GM21825 (cell line): ENCODE measurements around the gene TNS4.

Experiments used
- ATAC-seq: cut with Tn5 transposase; IDR thresholded peaks from one replicate; pipeline ENCODE4 v1.9.1; 2021; ENCODE audit warnings: mild to moderate bottlenecking, moderate library complexity; ENCODE audit not compliant: unreplicated experiment

TNS4 gene

DNA sequence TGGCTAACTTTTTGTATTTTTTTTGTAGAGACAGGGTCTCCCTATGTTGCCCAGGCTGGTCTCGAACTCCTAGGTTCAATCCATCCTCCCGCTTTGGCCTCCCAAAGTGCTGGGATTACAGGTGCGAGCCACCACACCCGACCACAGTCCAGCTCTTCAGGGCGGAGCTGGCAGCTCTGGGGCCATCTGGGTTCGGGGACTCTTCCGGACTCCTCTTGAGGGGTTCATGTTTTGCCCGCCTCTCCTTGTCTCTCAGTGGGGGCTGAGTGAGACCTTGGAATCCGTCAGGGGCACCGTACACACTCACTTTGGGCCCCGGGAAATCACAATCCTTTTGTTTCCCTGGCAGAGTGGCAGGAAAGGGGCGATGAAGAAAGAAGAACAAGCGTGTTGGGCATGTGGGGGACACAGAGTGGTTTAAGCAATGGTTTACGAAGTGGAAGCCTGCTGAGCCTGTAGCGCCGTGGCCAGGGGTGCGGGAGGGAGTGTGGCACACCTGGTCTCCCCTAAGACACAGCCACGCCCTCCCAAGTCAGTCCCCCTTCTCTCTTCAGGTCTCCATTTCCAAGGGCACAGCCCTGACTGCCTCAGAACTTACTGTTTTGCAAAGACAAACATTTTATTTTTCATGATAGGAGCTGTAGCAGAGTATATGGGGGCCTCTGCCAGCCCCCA, 26.1 kb downstream of the TNS4 start:
- no peak for ATAC-seq

DNA sequence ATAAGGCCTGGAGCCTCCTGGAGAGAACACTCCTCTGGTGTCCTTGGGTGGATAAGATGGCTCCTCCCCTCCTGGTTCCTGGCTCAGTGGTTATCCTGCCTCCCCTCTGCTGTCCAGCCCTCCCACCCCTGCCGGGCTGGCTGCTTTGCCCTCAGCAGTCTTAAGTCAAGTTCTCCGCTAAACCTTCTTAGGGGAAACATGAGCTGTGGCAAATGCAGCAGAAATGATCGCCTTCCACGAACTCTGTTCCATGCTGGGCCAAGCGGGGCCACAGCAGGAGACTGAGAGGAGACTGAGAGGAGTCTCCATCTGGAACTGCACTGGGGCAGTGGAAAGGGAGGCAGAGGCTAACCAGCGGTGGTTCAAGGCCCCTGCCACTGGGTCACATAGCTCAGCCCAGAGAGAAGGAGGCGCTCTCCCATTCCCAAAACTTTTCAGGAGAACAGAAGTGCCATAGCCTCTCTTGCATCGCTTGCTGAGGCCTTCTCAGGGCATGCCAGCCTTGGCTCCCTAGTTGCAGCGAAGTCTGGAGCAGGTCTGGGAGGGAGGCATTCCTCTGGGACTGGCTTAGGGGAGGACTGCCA, 26.9 kb downstream of the TNS4 start:
- ATAC-seq = no peak

DNA sequence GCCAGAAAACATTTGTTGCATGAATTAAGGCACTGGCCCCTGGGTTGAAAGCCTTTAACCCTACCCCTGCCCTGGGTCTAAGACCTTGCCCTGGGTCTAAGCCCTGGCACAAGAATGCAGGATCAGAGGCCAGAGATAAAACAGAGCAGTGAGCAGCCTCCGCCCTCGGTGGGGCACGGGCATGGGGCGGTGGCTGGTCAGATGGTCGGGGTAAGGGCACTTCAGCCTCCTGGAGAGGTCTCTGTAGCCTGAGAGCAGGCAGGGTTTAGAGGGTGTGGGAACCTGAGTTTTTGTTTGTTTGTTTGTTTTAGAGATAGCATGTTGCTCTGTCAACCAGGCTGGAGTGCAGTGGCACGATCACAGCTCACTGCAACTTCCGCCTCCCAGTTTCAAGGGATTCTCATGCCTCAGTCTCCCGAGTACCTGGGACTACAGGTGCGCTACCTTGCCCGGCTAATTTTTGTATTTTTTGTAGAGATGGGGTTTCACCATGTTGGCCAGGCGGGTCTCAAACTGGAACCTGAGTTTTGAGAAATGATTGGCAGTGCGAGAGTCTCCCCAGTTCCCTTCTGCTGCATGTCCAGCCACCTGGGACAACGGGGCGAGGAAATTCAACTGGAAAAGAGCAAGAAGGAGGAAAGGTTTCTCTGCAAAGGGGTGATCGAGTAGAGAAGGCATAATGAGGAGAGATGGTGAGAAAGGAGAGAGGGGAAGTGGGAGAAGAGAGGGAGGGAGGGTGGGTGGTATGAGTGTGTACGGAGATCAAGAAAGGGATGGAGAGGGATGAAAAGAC, 27.7 kb downstream of the TNS4 start:
- no peak for ATAC-seq

DNA sequence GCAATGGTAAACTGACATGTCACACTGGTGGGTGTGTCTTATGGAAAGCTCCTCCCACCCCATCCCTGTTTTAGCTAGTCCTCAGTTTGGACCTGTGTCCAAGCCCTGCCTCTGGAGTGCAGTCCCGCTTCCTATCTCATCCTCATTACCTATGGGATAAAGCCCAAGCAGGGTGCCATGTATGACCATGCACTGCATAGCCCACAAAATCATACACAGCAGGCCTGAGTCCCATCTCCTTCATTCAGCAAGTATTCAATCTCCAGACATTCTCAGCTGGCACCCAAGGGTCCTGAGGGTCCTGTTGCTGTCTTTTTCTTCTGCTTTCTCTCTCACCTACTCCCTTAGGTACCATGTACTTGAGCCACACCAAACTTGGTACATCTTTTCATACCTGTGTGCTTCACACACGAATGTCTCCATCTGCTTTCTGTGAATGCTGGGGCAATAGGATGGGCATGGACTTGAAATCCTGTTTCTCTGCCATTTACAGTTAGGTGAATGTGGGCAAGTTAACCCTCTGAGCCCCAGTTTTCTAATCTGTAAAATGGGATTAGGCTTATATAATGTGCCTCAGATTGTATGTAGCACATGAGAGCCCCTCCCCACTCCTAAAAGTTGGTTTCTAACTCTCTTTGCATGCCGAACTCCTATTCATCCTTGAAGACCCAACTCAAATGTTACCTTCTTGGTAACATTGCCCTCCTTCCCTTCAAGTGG, 28.5 kb downstream of the TNS4 start:
- ATAC-seq = no peak

DNA sequence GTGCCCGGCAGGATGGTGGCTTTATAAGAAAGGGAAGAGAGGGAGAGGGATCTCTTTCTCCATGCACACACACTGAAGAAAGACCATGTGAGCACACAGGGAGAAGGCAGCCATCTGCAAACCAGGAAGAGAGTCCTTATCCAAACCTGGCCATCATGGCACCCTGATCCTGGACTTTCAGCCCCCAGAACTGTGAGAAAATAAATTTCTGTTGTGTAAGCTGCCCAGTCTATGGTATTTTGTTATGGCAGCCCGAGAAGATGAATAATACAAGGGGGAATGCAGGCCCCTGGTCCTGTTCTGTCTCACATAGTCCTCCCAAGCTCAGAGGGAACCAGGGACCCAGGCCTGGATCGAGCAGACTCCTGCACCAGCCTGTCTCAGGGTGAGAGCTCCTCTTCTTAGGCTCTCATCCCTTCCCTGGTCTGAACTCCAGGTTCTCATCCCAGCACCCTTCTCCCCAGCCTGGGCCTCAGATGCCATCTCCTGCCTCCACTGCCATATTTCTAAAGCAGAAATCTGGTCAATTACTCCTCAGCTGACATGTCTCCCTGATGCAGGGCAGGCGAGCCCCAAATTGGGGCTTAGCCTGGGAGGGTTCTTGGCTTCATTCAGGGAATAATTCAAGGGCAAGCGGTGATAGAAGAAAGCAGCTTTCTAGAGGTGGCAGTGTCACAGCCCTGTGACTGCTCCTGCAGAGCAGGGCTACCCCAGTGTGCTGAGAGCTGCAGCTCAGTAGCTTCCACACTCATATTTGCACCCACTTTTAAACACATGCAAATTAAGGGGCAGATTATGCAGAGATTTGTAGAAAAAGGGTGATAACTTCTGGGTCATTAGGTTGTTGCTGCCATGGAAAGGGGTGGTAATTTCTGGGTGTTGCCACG, 29.3 kb downstream of the TNS4 start:
- no peak for ATAC-seq

DNA sequence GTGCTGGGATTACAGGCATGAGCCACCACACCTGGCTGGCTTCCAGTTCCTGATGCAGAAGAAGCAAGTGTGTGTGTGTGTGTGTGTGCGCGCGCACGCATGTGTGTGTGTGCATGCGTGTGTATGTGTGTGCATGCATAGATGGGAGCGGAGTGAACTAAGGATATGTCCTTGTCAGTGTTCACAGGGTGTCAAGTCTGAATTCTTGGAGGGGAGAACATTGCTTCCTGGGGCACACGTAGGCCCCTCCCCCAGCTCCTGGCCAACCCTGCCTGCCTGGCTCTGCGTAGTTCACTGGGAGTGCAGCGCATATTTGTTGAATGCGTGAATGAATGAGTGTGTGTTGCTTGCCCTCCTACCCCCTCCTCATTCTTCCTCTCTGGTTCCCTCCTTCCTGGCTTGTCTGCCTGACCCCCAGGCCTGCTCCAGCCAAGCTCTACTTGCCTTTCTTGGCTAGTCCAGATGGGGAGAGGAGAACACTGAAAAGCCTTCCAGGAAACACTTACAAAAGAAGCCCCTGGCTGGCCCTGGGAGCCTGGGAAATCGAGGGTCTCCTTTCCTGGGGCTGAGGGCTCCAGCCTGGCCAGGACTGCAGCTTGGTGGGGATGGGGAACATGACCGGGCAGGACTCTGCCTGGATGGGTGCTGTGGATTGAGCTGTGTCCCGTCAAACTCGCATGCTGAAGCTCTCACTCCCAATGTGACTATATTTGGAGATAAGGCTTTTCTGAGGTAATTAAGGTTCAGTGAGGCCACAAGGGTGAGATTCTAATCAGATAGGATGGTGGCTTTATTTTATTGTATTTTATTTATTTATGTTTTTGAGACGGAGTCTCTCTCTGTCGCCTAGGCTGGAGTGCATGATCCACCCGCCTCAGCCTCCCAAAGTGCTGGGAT, 30.2 kb downstream of the TNS4 start:
- ATAC-seq = no peak

DNA sequence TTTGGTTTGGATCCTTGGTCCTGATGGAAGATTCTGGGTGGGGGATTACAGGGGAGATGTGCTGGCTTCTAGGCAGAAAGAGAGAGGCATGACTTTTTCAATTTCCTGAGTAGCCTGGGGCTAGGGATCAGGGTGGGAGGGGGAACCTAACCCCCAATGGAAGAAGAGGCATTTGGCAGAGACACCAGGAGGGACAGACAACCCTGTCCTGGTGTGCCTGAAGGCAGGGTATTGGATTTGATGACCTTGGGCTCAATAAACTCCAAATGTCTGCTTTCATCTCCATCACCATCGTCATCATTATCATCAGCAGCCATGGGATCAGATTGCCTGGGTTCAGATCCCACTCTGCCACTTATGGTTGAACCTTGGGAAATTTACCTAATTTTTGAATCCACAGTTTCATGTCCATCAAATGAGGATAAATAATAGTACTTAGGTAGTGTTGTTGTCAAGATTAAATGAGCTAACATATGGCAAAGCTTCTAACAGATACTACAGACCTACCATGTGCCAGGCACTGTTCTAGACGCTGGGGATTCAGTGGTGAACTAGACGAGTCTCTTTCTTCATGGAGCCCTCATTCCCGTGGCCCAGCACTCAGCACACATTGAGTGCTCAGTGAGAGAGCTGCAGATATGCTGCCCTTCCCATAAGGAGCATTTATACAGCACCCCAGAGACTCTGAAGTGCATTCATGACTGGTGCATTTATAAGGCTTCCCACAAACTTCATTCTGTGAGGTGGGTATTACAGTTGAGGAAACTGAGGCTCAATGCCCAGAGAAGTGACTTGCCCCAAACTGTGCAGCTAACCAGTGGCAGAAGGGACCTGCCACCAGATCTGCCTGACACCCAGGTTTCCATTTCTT, 31.4 kb downstream of the TNS4 start:
- no peak for ATAC-seq

DNA sequence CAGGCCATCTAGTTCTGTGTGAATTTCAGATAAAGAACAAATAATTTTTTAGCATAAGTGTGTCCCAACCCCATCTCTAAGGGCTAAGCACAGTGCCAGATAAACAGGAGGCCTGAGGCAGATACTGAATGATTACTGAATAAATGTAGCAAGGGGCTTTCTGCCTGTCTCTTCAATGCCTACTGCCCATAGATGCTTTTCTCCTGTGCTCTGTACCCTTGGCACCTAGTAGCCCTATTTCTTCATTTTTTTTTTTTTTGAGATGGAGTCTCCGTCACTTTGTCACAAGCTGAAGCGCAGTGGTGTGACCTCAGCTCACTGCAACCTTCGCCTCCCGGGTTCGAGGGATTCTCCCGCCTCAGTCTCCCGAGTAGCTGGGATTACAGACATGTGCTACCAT, 32.9 kb downstream of the TNS4 start:
- ATAC-seq = no peak

DNA sequence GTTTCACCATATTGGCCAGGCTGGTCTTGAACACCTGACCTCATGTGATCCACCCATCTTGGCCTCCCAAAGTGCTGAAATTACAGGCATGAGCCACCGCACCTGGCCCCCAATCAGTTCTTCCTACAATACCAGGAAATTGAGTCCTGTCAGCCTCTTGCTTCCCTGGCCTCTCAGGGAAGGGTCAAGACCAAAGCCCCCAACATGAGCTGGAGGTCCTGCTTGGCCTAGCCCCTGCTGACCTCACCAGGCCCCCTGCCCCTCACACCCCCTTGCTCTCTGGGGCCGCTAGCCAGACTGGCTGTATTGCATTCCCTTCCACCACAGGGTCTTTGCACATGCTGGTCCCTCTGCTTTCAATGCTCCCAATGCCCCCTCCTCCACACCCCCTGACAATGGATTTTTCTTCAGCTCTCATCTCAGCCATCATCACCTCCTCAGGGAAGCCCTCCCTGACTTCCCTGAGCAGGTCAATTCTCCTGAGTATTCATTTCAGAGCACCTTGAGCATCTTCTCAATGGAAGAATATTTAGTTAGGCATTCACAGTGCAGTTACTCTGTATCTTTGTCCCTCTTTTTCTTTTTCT, 34.0 kb downstream of the TNS4 start:
- ATAC-seq = no peak

DNA sequence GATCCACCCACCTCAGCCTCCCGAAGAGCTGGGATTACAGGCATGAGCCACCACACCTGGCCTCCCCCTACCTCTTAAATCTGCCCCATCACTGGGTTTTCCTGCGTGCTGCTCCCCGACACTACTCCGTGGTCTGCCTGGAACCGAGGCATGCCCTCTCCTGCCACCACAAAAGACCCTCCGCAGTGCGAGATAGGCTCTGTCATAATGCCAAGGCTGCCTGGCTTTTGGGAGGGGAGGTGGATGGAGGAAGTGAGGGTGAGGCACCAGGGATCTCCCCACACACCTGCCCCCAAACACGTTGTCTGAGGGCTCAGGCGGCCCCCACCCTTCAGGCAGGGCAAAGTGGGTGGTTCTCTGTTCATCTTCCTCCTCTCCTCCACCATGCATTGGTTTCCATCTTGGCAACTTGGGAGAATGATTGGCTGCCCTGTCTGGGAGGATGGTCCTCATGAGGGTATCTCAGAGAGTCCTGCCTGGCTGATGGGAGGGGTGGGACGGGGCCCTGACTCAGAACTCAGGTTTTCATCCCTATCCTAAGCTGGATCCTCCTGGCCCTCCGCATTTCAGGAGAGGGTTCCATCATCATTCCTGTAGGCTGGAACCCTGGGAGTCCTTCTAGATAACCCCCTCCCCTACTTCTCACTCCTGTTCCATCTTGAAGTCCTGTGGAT, 35.0 kb downstream of the TNS4 start:
- ATAC-seq = no peak

DNA sequence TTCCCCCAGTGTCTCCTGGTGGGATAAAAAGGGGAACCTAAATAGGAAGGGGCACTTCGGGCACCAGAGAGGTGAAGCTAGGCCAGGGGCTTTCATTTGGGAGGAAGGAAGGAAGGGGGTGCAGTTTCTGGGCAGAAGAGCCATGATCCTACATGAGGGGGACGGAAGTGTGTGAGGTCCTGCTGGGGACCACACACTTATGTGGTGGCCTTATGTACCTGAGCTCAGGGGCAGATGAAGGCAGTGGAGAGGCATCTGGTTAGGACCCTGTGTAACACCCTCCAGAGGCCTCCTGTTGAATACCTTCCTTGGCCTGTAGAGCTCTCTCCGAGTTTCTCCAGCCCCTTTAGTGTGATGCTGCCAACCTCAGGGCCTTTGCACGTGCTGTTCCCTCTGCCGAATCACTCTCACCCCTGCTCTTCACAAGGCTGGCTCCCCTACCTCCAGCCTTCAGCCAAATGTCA, 37.0 kb downstream of the TNS4 start:
- no peak for ATAC-seq

DNA sequence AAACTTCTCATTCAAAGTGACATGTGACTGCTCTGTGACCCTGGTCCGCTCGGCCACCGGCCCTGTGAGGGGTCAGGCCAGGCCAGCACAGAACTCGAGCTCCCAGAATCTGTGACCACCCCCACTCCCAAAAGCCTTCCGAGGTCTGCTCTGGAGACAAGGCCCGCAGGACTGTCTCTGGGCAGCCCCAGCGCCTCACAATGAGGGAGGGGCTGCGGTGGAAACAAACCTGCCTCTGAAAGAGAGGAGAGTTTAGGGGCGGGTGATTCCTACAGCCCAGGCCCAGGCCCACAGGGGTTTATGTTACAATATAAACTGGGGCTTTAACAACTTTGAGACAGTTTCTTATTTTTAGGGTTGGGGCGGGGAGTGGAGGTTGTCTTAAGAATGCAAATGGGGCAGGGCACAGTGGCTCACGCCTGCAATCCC, 38.3 kb downstream of the TNS4 start:
- ATAC-seq = no peak

DNA sequence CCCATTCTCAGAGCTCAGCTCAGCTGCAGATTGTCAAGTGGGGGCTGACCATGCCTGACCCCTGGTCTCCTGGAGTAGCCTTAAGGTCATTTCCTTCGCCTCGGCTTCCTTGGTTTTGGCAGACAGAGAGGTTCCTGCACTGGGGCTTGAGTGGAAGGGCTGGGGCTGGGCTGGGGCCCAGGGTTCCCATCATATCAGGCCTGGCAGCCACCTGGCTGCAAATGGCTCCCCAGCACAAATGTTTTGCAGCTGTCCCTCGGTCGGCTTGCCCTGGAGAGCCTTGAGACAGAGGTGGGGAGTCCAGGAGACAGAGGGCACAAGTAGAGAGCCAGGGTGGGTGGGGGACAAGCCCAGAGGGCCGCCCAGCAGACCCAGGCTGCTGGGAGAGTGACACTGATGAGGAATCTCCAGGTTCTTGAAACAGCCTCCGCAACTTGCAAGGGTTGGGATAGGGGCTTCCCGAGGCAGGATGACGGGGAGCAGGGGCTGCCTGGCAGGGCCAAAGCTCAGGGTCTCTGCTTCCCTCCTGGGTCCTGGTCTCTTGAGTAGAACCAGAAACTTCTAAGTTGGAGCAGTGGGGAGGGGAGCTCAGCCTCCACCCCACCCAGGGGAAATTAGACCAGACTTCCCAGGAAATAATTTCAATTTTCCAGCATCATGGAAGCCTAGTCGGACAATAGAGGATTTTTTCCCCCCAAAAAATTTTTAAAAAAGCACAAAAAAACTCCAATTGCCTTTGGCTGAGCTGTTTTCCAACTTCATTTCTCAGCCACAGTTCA, 38.9 kb downstream of the TNS4 start:
- no peak for ATAC-seq

DNA sequence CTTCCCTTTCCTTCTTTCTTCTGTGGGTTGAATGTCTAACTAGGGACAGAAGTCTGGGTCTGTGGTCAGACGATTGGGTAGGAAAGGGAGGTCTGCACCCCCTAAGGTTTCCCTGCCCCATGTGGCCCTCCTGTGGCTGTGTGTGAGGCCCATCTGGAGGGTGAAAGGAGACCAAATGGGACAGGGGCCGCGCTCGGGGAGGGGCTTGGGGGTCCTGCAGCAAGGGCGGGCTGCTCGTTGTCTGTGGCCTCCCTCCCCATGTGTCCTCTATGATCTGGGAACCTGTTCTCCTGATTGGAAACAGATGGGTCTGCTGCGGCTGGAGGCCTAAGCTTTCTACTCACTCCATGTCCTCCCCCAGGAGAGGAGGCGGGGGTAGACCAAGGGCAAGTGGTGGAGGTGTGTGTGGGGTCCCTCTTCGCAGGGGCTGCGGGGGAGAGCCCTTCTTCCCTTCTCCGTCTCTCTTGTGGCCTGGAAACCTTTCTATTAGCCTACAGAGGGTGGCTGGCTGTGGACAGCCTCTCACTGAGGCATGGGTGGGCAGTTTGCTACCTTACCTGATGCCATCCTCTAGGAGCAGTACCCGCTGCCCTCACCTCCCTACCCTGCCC, 39.6 kb downstream of the TNS4 start:
- no peak for ATAC-seq

DNA sequence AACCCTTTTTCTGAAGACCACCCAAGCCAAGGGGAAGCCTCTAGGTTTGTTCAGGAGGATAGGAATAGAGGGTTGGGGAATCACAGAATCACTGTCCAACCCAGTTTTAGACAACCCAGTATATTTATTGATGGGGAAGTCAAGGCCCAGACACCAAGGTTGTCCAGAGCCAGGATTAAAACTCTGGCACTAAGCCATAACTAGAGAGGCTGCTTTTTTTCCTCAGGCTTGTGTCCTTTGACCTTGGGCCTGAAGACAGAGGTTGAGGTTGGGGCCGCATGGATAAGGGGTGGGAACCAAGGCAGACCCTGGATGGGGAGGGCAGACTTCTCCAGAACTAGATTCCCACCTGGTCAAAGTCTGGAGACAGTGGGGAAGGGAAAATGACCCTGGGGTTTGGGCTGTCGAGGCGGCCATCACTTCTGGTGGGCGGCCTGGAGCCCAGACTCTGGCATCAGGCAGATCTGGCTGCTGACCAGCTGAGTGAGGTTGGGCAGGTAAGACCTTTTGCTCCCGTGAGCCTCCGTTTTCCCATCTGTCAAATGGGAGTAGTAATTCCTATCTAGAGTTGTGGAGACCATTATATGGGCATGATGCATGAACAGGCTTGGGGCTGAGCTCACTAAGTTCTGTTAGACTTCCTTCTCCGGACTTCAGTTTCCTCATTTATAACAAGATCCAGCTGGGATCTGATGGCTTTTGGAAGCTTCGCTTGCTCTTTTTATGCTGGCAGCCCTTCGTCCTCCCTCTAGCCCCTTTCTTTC, 40.3 kb downstream of the TNS4 start:
- ATAC-seq = no peak

DNA sequence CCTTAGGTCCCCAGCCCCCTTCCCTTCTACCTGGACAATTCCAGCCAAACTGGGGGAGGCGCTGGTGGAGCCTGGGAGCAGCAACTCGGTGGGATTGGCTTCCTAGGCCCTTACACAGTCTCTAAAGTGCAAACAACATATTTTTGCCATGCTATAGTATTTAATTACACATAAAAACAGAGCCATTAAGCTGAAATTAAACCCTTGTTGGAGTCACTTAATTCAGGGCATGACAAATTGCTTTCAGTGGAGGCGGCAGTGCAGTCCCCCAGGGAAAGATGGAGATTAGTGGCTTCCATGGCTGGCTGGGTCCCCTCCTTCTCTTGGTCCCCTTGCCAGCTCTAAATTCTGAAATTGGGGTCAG, 40.8 kb downstream of the TNS4 start:
- ATAC-seq = no peak
